GM12878 (cell line): ENCODE data around the gene CALY. TPM values are rescaled to one million over a fixed set of nuclear protein-coding genes. Genes with fewer than 3 reads are reported as not detected.

Source experiments
- ATAC-seq: fragments of 200-7000 bp; cut with Tn5 transposase; 3 replicates; pipeline ENCODE4 v1.9.1; 2020; ENCODE audit warnings: mild to moderate bottlenecking, moderate library complexity
- BruUV-seq: library from RNA; stranded (reverse); fragments of 400-500 nt; replicated peaks from 2 replicates; lab custom pipeline; 2021; lab: Mats Ljungman, UMichigan
- CTCF ChIA-PET: fragments of 300-600 bp; sonication (Branson Sonifier 250); formaldehyde crosslinking; extraction: SDS; loops from one replicate; lab custom pipeline; 2021; ENCODE audit warnings: inconsistent platforms; lab: Yijun Ruan, JAX
- POLR2A ChIA-PET: fragments of 350-600 bp; formaldehyde crosslinking; extraction: SDS; loops from one replicate; lab custom pipeline; 2021; ENCODE audit warnings: inconsistent platforms; lab: Charles Lee
- RAD21 ChIA-PET: fragments of 300-600 bp; sonication (Branson Sonifier 250); formaldehyde crosslinking; loops from one replicate; lab custom pipeline; 2023; ENCODE audit warnings: antibody characterized with exemption; ENCODE audit not compliant: unreplicated experiment; lab: Charles Lee
- SMC1A ChIA-PET: fragments of 300-600 bp; sonication (Branson Sonifier 250); formaldehyde crosslinking; loops from one replicate; lab custom pipeline; 2023; ENCODE audit not compliant: unreplicated experiment, uncharacterized antibody; lab: Charles Lee
- DNase-seq: peaks from one replicate; pipeline ENCODE4 v3.0.0-alpha.2; 2011; ENCODE audit warnings: low read depth, low spot score
- FAIRE-seq: peaks from 3 replicates; lab custom pipeline; 2011; peaks lifted over from hg19 to GRCh38; lab: Jason Lieb, UNC
- H2AFZ ChIP-seq: 2 replicates; pipeline ENCODE4 v1.6.0; 2011; ENCODE audit warnings: low read depth, low read length, control low read depth; ENCODE audit not compliant: control insufficient read depth
- H3K27ac ChIP-seq: 2 replicates; pipeline ENCODE4 v1.5.1; 2011; ENCODE audit warnings: control low read depth; ENCODE audit not compliant: control insufficient read depth, insufficient read depth
- H3K27me3 ChIP-seq, 2 experiments: replicated peaks in 1 of 2; 2 replicates each; pipeline versions ENCODE4 v1.6.0 to v1.6.1; 2011; ENCODE audit warnings: low read length in 1 of 2; ENCODE audit not compliant: control insufficient read depth in 2 of 2, insufficient read depth in 2 of 2
- H3K36me3 ChIP-seq, 2 experiments: 2 replicates each; pipeline ENCODE4 v1.5.1; 2011; ENCODE audit warnings: low read length in 1 of 2; ENCODE audit not compliant: control insufficient read depth in 2 of 2, insufficient read depth in 2 of 2
- H3K4me1 ChIP-seq: 2 replicates; pipeline ENCODE4 v1.6.1; 2011; ENCODE audit warnings: mild to moderate bottlenecking, low read length, moderate library complexity, mixed read lengths; ENCODE audit not compliant: control insufficient read depth, insufficient read depth
- H3K4me2 ChIP-seq: 2 replicates; pipeline ENCODE4 v1.6.0; 2011; ENCODE audit warnings: control low read depth; ENCODE audit not compliant: control insufficient read depth, insufficient read depth
- H3K4me3 ChIP-seq: fragments of 200-600 bp; sonication (generic); 2 replicates; pipeline ENCODE4 v1.5.1; 2016
- H3K79me2 ChIP-seq: 2 replicates; pipeline ENCODE4 v1.6.0; 2011; ENCODE audit warnings: low read length; ENCODE audit not compliant: control insufficient read depth, insufficient read depth
- H3K9ac ChIP-seq: 2 replicates; pipeline ENCODE4 v1.8.0; 2011; ENCODE audit warnings: low read length, control low read depth, mixed read lengths; ENCODE audit not compliant: control insufficient read depth, insufficient read depth
- H3K9me3 ChIP-seq: replicated peaks from 3 replicates; pipeline ENCODE4 v1.5.1; 2011; ENCODE audit warnings: mild to moderate bottlenecking, low read length; ENCODE audit not compliant: control insufficient read depth, insufficient read depth
- H4K20me1 ChIP-seq: 2 replicates; pipeline ENCODE4 v1.6.0; 2011; ENCODE audit not compliant: control insufficient read depth, insufficient read depth
- HCFC1 ChIP-seq: fragments of 150-350 bp; IDR thresholded peaks from 2 replicates; pipeline ENCODE4 v1.6.1; 2014; ENCODE audit warnings: low read length
- HDGF ChIP-seq: fragments of 450-650 bp; IDR thresholded peaks from 2 replicates; pipeline ENCODE4 v1.6.1; 2016; ENCODE audit warnings: antibody characterized with exemption
- NRF1 ChIP-seq: conservative IDR thresholded peaks from 2 replicates; pipeline ENCODE4 v1.6.1; 2011; ENCODE audit warnings: mild to moderate bottlenecking, low read depth, low read length, improper control_type of control experiment
- POLR2A ChIP-seq: IDR thresholded peaks from 2 replicates; pipeline ENCODE4 v1.6.1; 2011; ENCODE audit warnings: low read depth, mild to moderate bottlenecking, low read length
- TAF1 ChIP-seq: IDR thresholded peaks from 2 replicates; pipeline ENCODE4 v1.6.1; 2011; ENCODE audit warnings: mild to moderate bottlenecking, low read depth, low read length, borderline replicate concordance
- TCF3 ChIP-seq: IDR thresholded peaks from 2 replicates; pipeline ENCODE4 v1.6.1; 2012; ENCODE audit warnings: low read depth, mild to moderate bottlenecking, low read length, borderline replicate concordance; ENCODE audit not compliant: insufficient read depth
- ZNF217 ChIP-seq: fragments of 450-650 bp; IDR thresholded peaks from 2 replicates; pipeline ENCODE4 v1.6.1; 2017; ENCODE audit warnings: antibody characterized with exemption, mild to moderate bottlenecking
- WGBS: methylation state at CpG from one replicate; pipeline ENCODE4 v1.1.6; 2016; ENCODE audit warnings: low lambda C conversion rate; ENCODE audit not compliant: insufficient replicate concordance, insufficient coverage; ENCODE audit errors: missing lambda C conversion rate; 5-methylcytosine and 5-hydroxymethylcytosine counted together
- in situ Hi-C: fragments of 300-500 bp; cut with MboI; formaldehyde crosslinking; loops from 9 replicates; pipeline ENCODE4 v1.14.3; 2018; ENCODE audit warnings: mixed read lengths
- intact Hi-C: fragments of 100-400 bp; cut with micrococcal nuclease; formaldehyde crosslinking; loops from one replicate; pipeline ENCODE4 v1.14.2; 2022; ENCODE audit not compliant: unreplicated experiment
- polyA plus RNA-seq, 11 experiments: library from polyadenylated mRNA; depleted of rRNA in 4 of 11; unstranded in 6 of 11; stranded (reverse) in 5 of 11; fragments of >200 nt; fragmentation: Nextera tagmentation in 4 of 11; fragmentation: Illumina TruSeq in 1 of 11; extraction: Ambion mirVana in 4 of 11; extraction: Trizol in 1 of 11; gene quantifications; 1 replicate in 1 of 11; 2 replicates in 10 of 11; pipeline versions ENCODE4 v1.2.1 to v1.2.3, GENCODE V29; 2011 to 2016; ENCODE audit warnings: inconsistent platforms in 2 of 11, missing spikeins in 2 of 11, low read depth in 1 of 11
- total RNA-seq, 4 experiments: library from RNA; depleted of rRNA in 3 of 4; stranded (reverse); fragments of >200 nt in 3 of 4; fragmentation: Illumina TruSeq in 1 of 4; extraction: Trizol in 1 of 4; gene quantifications; 2 replicates each; pipeline versions ENCODE4 v1.2.1 to v1.2.3, GENCODE V29; 2013 to 2021
- TF ChIP-seq, protein P1 (sequence below): IDR thresholded peaks from 2 replicates; pipeline ENCODE4 v1.6.1; 2012; ENCODE audit warnings: improper control_type of control experiment, low read depth, low read length; ENCODE audit not compliant: insufficient replicate concordance
- TF ChIP-seq, protein P2 (sequence below): fragments of 450-650 bp; formaldehyde crosslinking; IDR thresholded peaks from 2 replicates; pipeline ENCODE4 v1.4.0; 2022; ENCODE audit warnings: mild to moderate bottlenecking, moderate library complexity

CALY gene
- total and polyA plus RNA-seq, 10 of the 15 experiments (the other 5 are each of a cell fraction or from before 2014, with no cell fraction given), result 0.07 TPM; not detected in 9

DNA sequence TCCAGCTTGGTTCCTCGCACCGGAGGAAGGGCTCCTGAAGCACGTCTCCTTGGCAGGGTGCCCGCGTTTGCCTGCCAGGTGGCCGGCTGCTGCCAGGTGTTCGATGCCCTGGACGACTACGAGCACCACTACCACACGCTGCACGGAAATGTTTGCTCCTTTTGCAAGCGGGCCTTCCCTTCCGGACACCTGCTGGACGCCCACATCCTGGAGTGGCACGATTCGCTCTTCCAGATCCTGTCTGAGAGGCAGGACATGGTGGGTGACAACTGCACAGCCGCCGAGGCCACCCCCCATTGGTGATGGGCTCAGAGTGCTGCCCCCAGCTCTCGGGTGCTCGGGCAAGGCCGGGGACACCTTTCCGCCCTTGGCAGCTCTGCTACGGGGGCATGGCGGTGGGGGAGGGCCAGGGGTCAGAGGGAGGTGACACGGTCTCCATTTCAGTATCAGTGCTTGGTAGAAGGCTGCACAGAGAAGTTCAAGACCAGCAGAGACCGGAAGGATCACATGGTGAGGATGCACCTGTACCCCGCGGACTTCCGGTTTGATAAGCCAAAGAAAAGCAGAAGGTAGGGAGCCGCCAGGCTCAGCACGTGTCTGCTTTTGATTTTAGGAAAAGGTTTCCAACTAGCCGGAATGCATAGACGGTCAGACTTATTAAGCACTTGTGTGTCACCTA is 26.8 kb downstream of the CALY start:
- ChIA-PET SMC1A (no interaction called here), CTCF (no interaction called here), RAD21 (no interaction called here), POLR2A (no interaction called here)
- no TSS peak for BruUV-seq
- TF ChIP-seq, protein P1, sequence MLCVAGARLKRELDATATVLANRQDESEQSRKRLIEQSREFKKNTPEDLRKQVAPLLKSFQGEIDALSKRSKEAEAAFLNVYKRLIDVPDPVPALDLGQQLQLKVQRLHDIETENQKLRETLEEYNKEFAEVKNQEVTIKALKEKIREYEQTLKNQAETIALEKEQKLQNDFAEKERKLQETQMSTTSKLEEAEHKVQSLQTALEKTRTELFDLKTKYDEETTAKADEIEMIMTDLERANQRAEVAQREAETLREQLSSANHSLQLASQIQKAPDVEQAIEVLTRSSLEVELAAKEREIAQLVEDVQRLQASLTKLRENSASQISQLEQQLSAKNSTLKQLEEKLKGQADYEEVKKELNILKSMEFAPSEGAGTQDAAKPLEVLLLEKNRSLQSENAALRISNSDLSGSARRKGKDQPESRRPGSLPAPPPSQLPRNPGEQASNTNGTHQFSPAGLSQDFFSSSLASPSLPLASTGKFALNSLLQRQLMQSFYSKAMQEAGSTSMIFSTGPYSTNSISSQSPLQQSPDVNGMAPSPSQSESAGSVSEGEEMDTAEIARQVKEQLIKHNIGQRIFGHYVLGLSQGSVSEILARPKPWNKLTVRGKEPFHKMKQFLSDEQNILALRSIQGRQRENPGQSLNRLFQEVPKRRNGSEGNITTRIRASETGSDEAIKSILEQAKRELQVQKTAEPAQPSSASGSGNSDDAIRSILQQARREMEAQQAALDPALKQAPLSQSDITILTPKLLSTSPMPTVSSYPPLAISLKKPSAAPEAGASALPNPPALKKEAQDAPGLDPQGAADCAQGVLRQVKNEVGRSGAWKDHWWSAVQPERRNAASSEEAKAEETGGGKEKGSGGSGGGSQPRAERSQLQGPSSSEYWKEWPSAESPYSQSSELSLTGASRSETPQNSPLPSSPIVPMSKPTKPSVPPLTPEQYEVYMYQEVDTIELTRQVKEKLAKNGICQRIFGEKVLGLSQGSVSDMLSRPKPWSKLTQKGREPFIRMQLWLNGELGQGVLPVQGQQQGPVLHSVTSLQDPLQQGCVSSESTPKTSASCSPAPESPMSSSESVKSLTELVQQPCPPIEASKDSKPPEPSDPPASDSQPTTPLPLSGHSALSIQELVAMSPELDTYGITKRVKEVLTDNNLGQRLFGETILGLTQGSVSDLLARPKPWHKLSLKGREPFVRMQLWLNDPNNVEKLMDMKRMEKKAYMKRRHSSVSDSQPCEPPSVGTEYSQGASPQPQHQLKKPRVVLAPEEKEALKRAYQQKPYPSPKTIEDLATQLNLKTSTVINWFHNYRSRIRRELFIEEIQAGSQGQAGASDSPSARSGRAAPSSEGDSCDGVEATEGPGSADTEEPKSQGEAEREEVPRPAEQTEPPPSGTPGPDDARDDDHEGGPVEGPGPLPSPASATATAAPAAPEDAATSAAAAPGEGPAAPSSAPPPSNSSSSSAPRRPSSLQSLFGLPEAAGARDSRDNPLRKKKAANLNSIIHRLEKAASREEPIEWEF, result no peak
- TF ChIP-seq, protein P2, sequence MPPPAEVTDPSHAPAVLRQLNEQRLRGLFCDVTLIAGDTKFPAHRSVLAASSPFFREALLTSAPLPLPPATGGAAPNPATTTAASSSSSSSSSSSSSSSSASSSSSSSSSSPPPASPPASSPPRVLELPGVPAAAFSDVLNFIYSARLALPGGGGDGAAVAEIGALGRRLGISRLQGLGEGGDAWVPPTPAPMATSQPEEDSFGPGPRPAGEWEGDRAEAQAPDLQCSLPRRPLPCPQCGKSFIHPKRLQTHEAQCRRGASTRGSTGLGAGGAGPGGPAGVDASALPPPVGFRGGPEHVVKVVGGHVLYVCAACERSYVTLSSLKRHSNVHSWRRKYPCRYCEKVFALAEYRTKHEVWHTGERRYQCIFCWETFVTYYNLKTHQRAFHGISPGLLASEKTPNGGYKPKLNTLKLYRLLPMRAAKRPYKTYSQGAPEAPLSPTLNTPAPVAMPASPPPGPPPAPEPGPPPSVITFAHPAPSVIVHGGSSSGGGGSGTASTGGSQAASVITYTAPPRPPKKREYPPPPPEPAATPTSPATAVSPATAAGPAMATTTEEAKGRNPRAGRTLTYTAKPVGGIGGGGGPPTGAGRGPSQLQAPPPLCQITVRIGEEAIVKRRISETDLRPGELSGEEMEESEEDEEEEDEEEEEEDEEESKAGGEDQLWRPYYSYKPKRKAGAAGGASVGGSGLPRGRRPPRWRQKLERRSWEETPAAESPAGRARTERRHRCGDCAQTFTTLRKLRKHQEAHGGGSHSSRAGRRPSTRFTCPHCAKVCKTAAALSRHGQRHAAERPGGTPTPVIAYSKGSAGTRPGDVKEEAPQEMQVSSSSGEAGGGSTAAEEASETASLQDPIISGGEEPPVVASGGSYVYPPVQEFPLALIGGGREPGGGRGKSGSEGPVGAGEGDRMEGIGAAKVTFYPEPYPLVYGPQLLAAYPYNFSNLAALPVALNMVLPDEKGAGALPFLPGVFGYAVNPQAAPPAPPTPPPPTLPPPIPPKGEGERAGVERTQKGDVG (CRISPR knock-in tag), result no peak
- TF ChIP-seq POLR2A (no peak), ZNF217 (no peak), TAF1 (no peak), NRF1 (no peak), HCFC1 (no peak), HDGF (no peak), TCF3 (no peak)
- DNase-seq, result no peak
- no peak for FAIRE-seq
- in situ Hi-C loops, result loop anchor here (5.0 kb wide), 1 partner anchor 168 kb away; no protein-coding TSS in a partner anchor
- no peaks in the 10 kb centered on the region; the same call in 1 of the 2 replicates for H4K20me1 ChIP-seq
- intact Hi-C loops, result loop anchor here (2.0 to 5.0 kb wide), 2 partner anchors 35 to 82 kb away; partner anchors contain the start of gene MTG1
- no peak overlapping the region for H2AFZ ChIP-seq
- peaks cover 30% of the 10 kb centered on the region for H3K79me2 ChIP-seq
- H3K4me3 ChIP-seq, result 0 out of 2 replicates have a peak overlapping the region, but pooled peaks have one; percentile 32
- no peak overlapping the region for H3K27ac ChIP-seq
- no peak overlapping the region for H3K9ac ChIP-seq
- 92% methylated on average over 33 of the region's 33 CpGs for WGBS
- H3K27me3 ChIP-seq, result no peaks in the 10 kb centered on the region
- peaks cover 19% of the 10 kb centered on the region for H3K4me1 ChIP-seq
- H3K9me3 ChIP-seq, result no peaks in the 10 kb centered on the region
- ATAC-seq, result no peak
- peaks cover 0 to 8% of the 10 kb centered on the region in 2 experiments; a peak in 3 of 4 replicates for H3K36me3 ChIP-seq
- H3K4me2 ChIP-seq, result peak overlapping the region; percentile 56
